ENCODE measurements around the gene CCDC179. TPM values are rescaled to one million over a fixed set of nuclear protein-coding genes. Genes with fewer than 3 reads are reported as not detected.
A peak's percentile ranks its signal among the peaks of the same experiment; 100 is the strongest.

Gene CCDC179
- total RNA-seq, result not detected in 2 replicates
- polyA plus RNA-seq (2012), result 0.10 TPM

DNA sequence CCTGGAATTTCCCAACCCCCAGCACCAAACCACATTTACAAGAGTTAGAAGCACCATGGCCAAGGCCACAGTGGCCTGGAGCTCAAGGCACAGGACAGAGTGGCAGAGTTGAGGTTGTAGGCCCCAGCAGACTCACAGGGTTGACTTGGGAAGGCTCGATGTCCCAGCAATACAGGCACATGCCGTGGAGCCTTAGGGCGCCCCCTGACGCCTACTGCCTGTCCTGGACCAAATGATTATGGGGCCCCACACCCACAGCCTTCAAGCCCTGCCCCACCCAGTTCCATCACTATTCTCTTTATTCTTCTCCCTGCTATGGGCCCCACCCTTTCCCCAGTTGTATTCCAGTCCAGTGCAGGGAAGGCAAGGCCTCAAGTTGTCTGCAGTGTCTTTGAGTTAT, at the start of gene CCDC179:
TSS of gene CCDC179 (minus strand) at position 234 of the 400 bp plus-strand sequence. CDS start at position 181, 53 bp downstream.
- no peak for DNase-seq (ENCODE audit: low read depth)

DNA sequence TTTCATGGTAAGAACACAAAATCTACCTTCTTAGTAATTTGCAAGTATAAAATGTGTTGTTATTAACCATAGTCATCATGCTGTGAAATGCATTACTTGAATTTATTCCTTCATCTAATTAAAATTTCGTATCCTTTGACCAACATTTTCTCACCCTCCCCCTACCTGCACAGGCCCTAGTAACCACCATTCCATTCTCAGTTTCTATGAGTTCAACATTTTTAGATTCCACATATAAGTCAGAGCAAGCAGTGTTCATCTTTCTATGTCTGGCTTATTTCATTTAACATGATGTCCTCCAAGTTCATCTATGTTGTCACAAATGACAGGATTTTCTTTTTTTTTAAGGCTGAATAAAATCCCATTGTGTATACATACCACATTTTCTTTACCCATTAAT, 43.5 kb upstream of the CCDC179 start:
- DNase-seq (ENCODE audit: low read depth), result no peak

DNA sequence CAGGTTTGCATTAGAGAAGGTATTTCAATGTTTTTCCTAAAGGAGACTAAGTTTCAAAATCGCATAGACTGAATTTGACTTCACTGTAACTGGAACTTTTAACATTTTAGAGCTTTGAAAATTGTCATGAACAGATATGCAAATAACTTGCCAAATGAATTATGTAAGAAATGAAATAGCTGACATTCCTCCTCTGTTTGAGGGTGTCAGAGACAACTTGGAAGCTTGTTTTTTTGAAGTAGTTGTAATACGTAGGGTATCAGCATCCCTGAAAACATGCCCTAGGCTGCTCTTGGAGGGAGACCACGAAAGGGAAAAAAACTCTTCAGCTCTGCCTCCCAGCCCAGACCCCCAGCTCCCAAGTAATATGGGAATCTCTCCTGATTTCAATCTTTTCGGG, 41.3 kb upstream of the CCDC179 start:
- DNase-seq (ENCODE audit: low read depth), result no peak

- no peak for DNase-seq (ENCODE audit: low read depth)
These were observed 40.7 kb upstream of the CCDC179 start for GRCh38 chr11:22900764-22901486.

DNA sequence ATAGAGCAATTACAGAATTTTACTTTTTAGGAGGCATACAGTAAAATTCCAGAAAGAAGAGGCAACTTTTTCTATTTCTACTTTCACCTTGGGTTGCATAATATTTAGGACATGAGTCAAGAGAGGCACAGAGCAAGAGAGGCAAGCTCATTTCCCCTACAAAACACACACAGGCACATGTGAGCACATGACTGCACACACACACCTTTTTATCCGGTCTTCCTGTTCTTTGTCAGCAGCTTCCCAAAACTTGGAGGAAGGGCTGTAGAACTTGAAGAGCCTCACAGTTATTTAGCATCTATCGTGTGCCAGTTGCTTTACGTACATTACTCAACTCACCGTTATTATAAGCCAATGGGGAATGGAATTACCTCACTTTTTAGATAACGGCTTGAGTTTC, 37.8 kb upstream of the CCDC179 start:
- no peak for DNase-seq (ENCODE audit: low read depth)

- no peak for DNase-seq (ENCODE audit: low read depth)
These were observed 30.0 kb upstream of the CCDC179 start for GRCh38 chr11:22890227-22890626.

GRCh38 chr11:22884217-22884616, 23.9 kb upstream of the CCDC179 start:
- DNase-seq (ENCODE audit: low read depth), result peak; percentile 3

- DNase-seq (ENCODE audit: low read depth), result peak; percentile 40
These were observed 19.4 kb upstream of the CCDC179 start for GRCh38 chr11:22879630-22880029.

- no peak for DNase-seq (ENCODE audit: low read depth)
These were observed 18.3 kb upstream of the CCDC179 start for GRCh38 chr11:22878604-22879003.

DNA sequence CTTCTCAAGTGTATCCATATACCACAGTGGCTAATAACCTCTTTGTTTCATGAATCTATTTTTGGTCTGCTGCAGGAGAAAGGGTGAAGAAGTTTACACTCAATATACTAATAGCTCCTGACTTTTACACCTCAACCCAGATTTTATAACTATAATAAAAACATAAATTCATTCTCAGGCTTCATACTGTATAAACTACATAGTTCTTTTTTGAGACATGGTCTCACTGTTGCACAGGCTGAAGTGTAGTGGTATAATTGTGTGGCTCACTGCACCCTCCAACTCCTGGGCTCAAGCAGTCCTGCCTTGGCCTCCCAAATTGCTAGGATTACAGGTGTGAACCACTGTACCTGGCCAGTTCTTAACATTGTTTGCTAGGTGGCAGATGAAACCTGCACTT, 17.8 kb upstream of the CCDC179 start:
- no peak for DNase-seq (ENCODE audit: low read depth)

GRCh38 chr11:22875869-22876473, 15.7 kb upstream of the CCDC179 start:
- peak; percentile 90 for DNase-seq (ENCODE audit: low read depth)

GRCh38 chr11:22869325-22869724, 9.1 kb upstream of the CCDC179 start:
- no peak for DNase-seq (ENCODE audit: low read depth)

GRCh38 chr11:22859756-22860155, 518 bp downstream of the CCDC179 start:
- no peak for DNase-seq (ENCODE audit: low read depth)

DNA sequence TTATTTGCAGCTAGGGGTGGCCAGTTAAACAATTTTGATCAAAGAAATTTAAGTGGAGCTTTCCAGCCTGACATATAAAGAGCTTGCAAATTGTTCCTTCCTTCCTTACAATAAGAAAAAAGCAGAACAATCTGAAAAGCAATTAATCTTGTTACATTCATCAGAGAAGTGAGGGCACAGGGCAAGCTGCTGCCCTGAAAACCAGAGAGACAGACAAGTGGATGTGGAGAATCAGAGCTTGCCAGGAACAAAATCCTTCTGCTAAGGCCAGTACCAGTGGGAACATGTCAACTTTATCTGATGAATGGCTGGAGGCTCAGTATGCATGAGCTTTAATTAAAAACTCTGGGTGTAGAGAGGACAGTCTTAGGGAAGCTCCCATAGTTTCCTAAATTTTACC, 8.8 kb downstream of the CCDC179 start:
- DNase-seq (ENCODE audit: low read depth), result no peak

DNA sequence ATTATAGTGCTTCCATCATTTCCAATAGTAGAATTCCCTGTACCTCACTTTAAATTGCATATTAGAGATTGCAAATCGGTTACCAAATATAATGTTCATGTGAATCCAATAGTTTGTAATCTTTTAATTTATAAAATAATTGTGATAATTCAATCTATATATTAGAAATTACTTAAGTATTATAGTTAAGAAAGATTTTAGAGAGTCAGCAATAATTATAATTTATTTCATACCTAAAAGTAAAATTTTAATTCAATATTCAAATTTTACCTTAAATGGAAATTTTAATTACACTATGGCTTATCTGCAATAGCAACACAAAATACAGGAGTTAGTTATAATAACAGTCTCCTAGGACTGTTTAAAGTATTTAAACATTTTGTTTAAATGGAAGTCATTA, 13.5 kb downstream of the CCDC179 start:
- no peak for DNase-seq (ENCODE audit: low read depth)

DNA sequence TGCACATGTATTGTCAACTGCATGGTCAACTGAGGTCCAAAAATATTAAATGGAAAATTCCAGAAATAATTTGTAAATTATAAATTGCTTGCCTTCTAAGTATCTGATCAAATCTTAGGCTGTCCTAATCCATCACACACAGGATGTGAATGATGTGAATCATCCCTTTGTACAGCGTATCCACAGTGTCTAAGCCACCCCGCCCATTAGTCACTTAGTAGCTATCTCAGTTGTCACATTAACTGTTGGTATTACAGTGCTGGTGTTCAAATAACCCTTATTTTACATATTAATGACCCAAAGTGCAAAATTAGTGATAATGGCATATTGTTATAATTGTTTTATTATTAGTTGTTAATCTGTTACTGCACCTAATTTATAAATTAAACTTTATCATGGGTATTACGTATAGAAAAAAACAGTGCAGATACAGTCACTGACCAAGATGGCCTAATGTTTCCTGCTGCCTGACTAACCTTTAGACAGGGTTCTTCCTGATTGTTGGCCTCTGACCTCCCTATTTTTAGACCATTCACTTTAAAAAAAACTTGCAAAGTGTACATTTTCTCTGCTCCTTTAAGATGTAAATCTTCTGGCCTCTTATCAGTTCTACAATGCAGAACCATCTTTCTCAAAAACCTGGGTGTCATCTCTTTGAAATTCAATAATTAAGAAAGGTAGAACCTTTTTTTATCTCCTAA, 27.8 kb downstream of the CCDC179 start:
- DNase-seq (ENCODE audit: low read depth), result peak; percentile 11

DNA sequence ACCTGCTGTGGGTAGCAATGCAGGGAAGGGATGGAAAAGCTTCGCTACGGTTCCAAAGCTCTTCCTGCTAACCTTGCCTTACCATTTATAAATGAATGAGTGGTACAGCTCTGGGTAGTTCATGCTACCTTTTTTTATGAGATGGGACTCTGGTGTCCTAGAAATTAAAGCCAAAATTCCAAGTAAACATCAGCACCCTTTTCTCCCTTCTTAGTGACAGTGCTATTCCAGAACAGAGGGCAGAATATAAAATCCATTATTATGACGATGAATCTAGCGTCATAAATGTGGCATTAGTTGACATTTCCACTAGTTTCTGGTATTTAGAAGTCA, 30.2 kb downstream of the CCDC179 start:
- no peak for DNase-seq (ENCODE audit: low read depth)

DNA sequence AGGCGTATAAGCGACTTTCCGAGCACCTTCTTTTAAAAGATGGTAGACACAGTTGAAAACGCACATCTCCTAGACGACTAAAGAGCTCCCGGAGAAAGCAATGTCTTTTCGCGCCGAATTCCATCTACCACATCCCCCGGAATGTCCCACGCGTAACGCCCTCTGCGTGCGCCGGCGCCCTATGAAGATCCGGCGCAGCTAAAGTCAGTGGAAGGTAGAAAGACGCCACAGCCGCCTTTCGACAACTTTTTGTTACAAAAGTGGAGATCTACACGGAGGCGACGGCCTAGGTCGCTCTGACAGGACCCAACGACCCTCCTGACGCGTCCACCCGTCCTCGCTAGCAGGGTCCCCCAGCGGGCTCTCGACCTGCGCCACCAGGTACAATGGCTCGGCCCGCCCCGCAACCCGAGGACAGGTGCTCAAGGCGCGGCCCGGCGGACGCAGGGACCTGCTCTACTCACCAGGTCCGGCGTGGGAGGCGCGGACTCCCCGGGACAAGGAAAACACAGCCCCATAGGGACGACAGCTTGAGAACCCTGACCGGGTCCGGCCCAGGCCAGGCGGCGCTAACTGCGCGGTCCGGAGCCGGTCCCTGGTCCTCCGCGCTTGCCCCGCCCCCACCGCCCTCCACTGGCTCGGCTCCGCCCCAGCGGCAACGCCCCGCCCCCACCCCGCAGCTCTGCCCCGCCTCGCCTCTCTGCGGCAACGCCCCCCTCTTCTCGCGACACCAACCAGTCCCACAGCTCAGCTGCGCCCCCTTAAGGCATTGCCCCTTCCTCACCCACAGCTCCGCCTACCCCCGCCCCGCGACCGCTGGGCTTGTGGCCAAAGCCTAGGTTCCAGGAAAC, 30.8 kb downstream of the CCDC179 start, which contains the start of gene SVIP:
TSS of gene SVIP (minus strand) at position 571 of the 851 bp plus-strand sequence. CDS start at position 518, 53 bp downstream.
- DNase-seq (ENCODE audit: low read depth), result peak; percentile 95

DNA sequence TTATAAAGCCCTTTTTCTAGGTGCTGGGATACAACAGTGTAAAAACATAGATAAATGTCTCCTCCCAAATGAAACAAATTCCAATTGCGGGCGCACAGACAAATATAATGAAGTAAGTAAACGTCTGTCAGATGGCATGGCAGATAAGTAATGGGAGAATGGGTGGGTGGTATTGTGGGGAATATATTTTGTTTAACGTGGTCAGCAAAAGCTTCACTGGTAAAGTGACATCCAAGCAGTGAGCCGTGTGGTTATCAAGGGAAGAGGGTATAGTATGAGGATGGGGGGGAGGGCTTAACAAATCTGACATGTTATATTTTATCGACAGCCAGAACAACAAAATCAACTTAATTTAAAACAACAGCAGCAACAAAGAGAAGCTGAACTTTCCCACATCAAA, 31.9 kb downstream of the CCDC179 start:
- DNase-seq (ENCODE audit: low read depth), result no peak

- DNase-seq (ENCODE audit: low read depth), result no peak
These were observed 38.1 kb downstream of the CCDC179 start for GRCh38 chr11:22822203-22822602.

GRCh38 chr11:22809893-22810292, 50.4 kb downstream of the CCDC179 start:
- DNase-seq (ENCODE audit: low read depth), result no peak

All from myocyte (in vitro differentiated cells).